Measurements from ENCODE around the gene ZNF792. TPM values are rescaled to one million over a fixed set of nuclear protein-coding genes. Genes with fewer than 3 reads are reported as not detected.
"Not testable (repeated sequence)": the region's sequence is repeated elsewhere in the genome, so short reads cannot be mapped to it uniquely, and the experiment has no call there.

ZNF792 gene
- total RNA-seq, 1 experiment from 2014 or later = 2.4 TPM

- H3K36me3 ChIP-seq = no peaks in the 10 kb centered on the region
- H3K27me3 ChIP-seq = no peaks in the 10 kb centered on the region; the same call in 1 of the 2 replicates
- no peak overlapping the region for H3K4me3 ChIP-seq
- DNase-seq = no peak
- peaks cover 5% of the 10 kb centered on the region for H3K9me3 ChIP-seq
Observed at GRCh38 chr19:34918190-34918589, 45.8 kb downstream of the ZNF792 start.

GRCh38 chr19:34917144-34917543 lies 46.9 kb downstream of the ZNF792 start:
- not testable (repeated sequence) for H3K36me3 ChIP-seq, DNase-seq, H3K4me3 ChIP-seq, H3K9me3 ChIP-seq, H3K27me3 ChIP-seq

- no peak for DNase-seq
- Histone ChIP-seq H3K27me3 (no peaks in the 10 kb centered on the region), H3K36me3 (no peaks in the 10 kb centered on the region), H3K4me3 (no peak overlapping the region), H3K9me3 (no peaks in the 10 kb centered on the region)
Observed at GRCh38 chr19:34910770-34911169, 53.3 kb downstream of the ZNF792 start.

Other genes starting within 250 kb of the ZNF792 start
- gene ZNF181, start 230.0 kb downstream of the ZNF792 start, total RNA-seq (2014; rRNA removed; shearing (Covaris generic); ENCODE audit: low replicate concordance) = 17.2 and 24.2 TPM in 2 replicates
- gene ZNF599, start 191.0 kb downstream of the ZNF792 start, total RNA-seq (2014; rRNA removed; shearing (Covaris generic); ENCODE audit: low replicate concordance) = 4.9 and 12.3 TPM in 2 replicates
- gene ZNF30, start 37.3 kb downstream of the ZNF792 start, total RNA-seq (2014; rRNA removed; shearing (Covaris generic); ENCODE audit: low replicate concordance) = 2.1 and 4.2 TPM in 2 replicates
- gene GRAMD1A, start 36.1 kb upstream of the ZNF792 start, total RNA-seq (2014; rRNA removed; shearing (Covaris generic); ENCODE audit: low replicate concordance) = 28.2 and 32.1 TPM in 2 replicates
- gene SCN1B, start 66.2 kb upstream of the ZNF792 start, total RNA-seq (2014; rRNA removed; shearing (Covaris generic); ENCODE audit: low replicate concordance) = 0.86 and 2.3 TPM in 2 replicates
- gene HPN, start 77.5 kb upstream of the ZNF792 start, total RNA-seq (2014; rRNA removed; shearing (Covaris generic); ENCODE audit: low replicate concordance) = not detected in 2 replicates
- not detected in 2 replicates for gene FXYD3, start 151.6 kb upstream of the ZNF792 start, total RNA-seq (2014; rRNA removed; shearing (Covaris generic); ENCODE audit: low replicate concordance)
- 0.76 TPM in 1 of 2 replicates, not detected in the other for gene LGI4, start 170.8 kb upstream of the ZNF792 start, total RNA-seq (2014; rRNA removed; shearing (Covaris generic); ENCODE audit: low replicate concordance)
- not detected in 2 replicates for gene FXYD1, start 174.6 kb upstream of the ZNF792 start, total RNA-seq (2014; rRNA removed; shearing (Covaris generic); ENCODE audit: low replicate concordance)
- not detected in 2 replicates for gene FXYD7, start 179.0 kb upstream of the ZNF792 start, total RNA-seq (2014; rRNA removed; shearing (Covaris generic); ENCODE audit: low replicate concordance)
- gene FXYD5, start 190.5 kb upstream of the ZNF792 start, total RNA-seq (2014; rRNA removed; shearing (Covaris generic); ENCODE audit: low replicate concordance) = 28.9 and 59.7 TPM in 2 replicates

Data from MG63 (cell line).